WTC11 (cell line): ENCODE measurements around the gene OLFM3.

ENCODE experiments used
- ATF6 ChIP-seq: sonication (generic); formaldehyde crosslinking; IDR thresholded peaks from 2 replicates; pipeline ENCODE4 v1.8.1; 2023; ENCODE audit warnings: mild to moderate bottlenecking, missing genetic modification reagents
- FOXK1 ChIP-seq: sonication (generic); formaldehyde crosslinking; IDR thresholded peaks from 2 replicates; pipeline ENCODE4 v1.8.0; 2022; ENCODE audit warnings: mild to moderate bottlenecking, moderate library complexity, missing genetic modification reagents
- GABPB1 ChIP-seq: sonication (generic); formaldehyde crosslinking; IDR thresholded peaks from 2 replicates; pipeline ENCODE4 v1.8.1; 2023; ENCODE audit warnings: mild to moderate bottlenecking, missing genetic modification reagents
- HMGXB4 ChIP-seq: sonication (generic); formaldehyde crosslinking; IDR thresholded peaks from 2 replicates; pipeline ENCODE4 v1.8.1; 2023; ENCODE audit warnings: mild to moderate bottlenecking, moderate library complexity, missing genetic modification reagents
- KAT7 ChIP-seq: sonication (generic); formaldehyde crosslinking; IDR thresholded peaks from 2 replicates; pipeline ENCODE4 v1.8.1; 2023; ENCODE audit warnings: missing genetic modification reagents, mild to moderate bottlenecking, borderline replicate concordance
- SP1 ChIP-seq: sonication (generic); formaldehyde crosslinking; conservative IDR thresholded peaks from 2 replicates; pipeline ENCODE4 v1.8.1; 2022; ENCODE audit warnings: missing genetic modification reagents
- TEAD4 ChIP-seq: sonication (generic); formaldehyde crosslinking; IDR thresholded peaks from 2 replicates; pipeline ENCODE4 v1.8.0; 2022; ENCODE audit warnings: mild to moderate bottlenecking, missing genetic modification reagents
- USF2 ChIP-seq: sonication (generic); formaldehyde crosslinking; IDR thresholded peaks from 2 replicates; pipeline ENCODE4 v1.8.1; 2023; ENCODE audit warnings: mild to moderate bottlenecking, missing genetic modification reagents, moderate library complexity
- ZBTB43 ChIP-seq: sonication (generic); formaldehyde crosslinking; IDR thresholded peaks from 2 replicates; pipeline ENCODE4 v1.8.1; 2023; ENCODE audit warnings: mild to moderate bottlenecking, missing genetic modification reagents
- ZNF423 ChIP-seq: fragments of 250-450 bp; sonication (Bioruptor Pico); IDR thresholded peaks from 2 replicates; pipeline ENCODE4 v2.1.2; 2022; ENCODE audit warnings: mild to moderate bottlenecking, moderate library complexity
- TF ChIP-seq, protein P1 (sequence below): fragments of 200-600 bp; IDR thresholded peaks from 2 replicates; pipeline ENCODE4 v1.8.0; 2022; ENCODE audit warnings: antibody characterized with exemption
- TF ChIP-seq, protein P2 (sequence below): sonication (generic); formaldehyde crosslinking; conservative IDR thresholded peaks from 2 replicates; pipeline ENCODE4 v1.8.1; 2022; ENCODE audit warnings: mild to moderate bottlenecking, missing genetic modification reagents

GRCh38 chr1:101915597-101915996 lies 81.1 kb downstream of the OLFM3 start:
- TF ChIP-seq USF2 (no peak), SP1 (no peak), ATF6 (CRISPR knock-in tag) (no peak), ZBTB43 (CRISPR knock-in tag) (no peak), TEAD4 (CRISPR knock-in tag) (no peak), ZNF423 (CRISPR knock-in tag) (no peak), FOXK1 (CRISPR knock-in tag) (no peak), KAT7 (no peak), HMGXB4 (CRISPR knock-in tag) (no peak), GABPB1 (CRISPR knock-in tag) (no peak)
- TF ChIP-seq, protein P1, sequence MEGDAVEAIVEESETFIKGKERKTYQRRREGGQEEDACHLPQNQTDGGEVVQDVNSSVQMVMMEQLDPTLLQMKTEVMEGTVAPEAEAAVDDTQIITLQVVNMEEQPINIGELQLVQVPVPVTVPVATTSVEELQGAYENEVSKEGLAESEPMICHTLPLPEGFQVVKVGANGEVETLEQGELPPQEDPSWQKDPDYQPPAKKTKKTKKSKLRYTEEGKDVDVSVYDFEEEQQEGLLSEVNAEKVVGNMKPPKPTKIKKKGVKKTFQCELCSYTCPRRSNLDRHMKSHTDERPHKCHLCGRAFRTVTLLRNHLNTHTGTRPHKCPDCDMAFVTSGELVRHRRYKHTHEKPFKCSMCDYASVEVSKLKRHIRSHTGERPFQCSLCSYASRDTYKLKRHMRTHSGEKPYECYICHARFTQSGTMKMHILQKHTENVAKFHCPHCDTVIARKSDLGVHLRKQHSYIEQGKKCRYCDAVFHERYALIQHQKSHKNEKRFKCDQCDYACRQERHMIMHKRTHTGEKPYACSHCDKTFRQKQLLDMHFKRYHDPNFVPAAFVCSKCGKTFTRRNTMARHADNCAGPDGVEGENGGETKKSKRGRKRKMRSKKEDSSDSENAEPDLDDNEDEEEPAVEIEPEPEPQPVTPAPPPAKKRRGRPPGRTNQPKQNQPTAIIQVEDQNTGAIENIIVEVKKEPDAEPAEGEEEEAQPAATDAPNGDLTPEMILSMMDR: no peak
- TF ChIP-seq, protein P2, sequence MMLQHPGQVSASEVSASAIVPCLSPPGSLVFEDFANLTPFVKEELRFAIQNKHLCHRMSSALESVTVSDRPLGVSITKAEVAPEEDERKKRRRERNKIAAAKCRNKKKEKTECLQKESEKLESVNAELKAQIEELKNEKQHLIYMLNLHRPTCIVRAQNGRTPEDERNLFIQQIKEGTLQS (CRISPR knock-in tag): no peak
